GM19193 (cell line): ENCODE data around the gene ARHGAP20.

ENCODE experiments used
- POLR2A ChIP-seq: IDR thresholded peaks from 4 replicates; pipeline ENCODE4 v1.6.1; 2011; ENCODE audit not compliant: insufficient read depth, insufficient read length; ENCODE audit errors: extremely low read depth

Gene ARHGAP20

DNA sequence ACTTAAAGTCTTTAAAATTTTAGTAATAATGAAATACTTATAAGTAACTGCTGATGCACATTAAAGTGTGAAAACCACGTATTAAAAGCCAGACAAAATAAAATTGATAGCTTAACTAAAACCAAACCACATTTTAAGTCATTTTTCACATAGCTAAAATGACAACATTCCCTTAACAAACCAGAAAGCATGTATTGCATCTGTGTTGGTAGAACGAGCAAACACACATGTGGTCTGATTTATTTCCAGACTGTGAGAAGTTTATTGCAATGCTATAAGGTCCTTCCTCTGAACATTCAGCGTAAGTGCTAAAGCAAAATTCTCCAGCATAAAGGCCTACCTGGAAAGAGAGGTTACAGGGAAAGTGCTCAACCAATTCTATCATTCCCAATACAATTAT lies 57.8 kb downstream of the ARHGAP20 start:
- no peak for TF ChIP-seq POLR2A

DNA sequence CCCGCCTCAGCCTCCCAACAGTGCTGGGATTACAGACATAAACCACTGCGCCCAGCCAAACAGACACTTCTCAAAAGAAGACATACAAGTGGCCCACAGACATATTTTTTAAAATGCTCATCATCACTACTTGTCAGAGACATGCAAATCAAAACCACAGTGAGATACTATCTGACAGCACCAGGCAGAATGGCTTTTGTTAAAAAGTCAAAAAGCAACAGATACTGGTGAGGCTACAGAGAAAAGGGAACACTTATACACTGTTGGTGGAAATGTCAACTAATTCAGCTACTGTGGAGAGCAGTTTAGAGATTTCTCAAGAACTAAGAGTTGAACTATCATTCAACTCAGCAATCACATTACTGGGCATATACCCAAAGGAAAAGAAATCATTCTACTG lies 67.0 kb downstream of the ARHGAP20 start:
- no peak for TF ChIP-seq POLR2A

DNA sequence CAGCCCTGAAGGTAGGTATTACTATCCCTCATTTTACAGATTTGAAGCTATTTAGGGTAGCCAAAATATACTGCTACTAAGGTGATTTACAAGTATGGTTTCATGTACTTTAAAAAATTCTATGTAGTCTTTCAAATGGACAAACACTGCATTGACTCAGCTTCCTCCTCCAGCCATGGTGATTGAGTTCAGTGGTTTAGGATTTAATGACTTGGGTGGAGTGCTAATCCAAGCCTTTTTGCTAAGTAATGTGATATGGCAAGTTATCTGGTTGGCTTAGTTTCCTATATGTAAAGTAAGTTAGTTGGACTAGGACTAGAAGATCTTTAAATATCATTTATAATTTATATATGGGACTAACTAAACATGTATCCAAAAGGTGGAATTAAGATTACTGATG lies 77.9 kb downstream of the ARHGAP20 start:
- no peak for TF ChIP-seq POLR2A

DNA sequence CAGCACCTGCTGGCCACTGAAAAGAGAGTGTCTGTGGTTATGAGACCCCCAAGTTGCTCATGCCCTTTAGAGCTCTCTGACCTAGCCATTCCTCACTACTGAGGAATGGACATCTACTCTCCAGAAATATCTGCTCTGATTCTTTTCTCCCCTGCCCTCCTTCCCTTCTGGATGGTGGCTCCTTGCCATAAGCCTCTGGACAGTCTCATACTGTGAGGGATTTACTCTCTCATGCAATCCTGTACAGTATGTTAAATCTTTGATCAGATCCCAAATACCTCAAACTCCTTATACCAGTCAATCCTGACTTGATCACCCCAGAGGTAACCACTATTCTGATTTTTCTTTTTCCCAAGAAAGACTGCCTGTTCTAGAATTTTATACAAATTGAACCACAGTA lies 80.7 kb downstream of the ARHGAP20 start:
- no peak for TF ChIP-seq POLR2A

DNA sequence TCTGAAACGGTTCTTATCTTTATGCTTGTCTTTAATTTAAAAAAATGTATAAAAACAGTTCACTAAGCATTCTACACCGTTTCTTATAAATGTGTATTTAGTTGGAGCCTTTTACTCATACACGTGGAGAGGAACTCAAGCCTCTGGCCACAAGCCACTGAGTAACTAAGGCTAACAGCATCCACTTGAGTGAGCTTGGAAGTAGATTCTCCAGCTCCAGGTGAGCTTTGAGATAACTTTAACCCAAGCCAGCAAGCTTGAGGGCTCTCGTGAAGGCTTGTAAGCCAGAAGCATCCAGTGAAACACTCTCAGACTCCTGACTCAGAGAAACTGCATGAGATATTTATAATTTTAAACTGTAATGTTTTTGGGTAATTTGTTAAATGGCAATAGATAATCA lies 82.6 kb downstream of the ARHGAP20 start:
- no peak for TF ChIP-seq POLR2A

DNA sequence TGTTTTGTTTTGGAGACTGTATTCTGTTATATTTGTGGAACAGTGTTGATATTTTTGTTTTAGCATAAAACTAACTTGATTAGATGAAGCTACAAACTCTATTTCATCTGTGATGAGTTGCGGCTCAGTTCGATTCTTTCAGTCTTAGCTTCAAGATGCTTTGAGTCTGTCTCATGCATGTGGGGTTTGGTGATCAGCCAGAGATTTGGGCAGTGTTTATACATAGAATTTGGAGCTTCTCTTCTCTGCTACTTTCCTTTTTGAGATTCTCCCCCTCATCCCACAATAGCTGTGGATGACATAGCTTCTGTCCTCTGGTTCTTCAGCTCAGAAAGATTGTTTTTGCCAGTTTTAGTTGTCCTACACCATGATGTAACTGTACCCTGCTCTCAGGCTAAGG lies 90.4 kb downstream of the ARHGAP20 start:
- no peak for TF ChIP-seq POLR2A

DNA sequence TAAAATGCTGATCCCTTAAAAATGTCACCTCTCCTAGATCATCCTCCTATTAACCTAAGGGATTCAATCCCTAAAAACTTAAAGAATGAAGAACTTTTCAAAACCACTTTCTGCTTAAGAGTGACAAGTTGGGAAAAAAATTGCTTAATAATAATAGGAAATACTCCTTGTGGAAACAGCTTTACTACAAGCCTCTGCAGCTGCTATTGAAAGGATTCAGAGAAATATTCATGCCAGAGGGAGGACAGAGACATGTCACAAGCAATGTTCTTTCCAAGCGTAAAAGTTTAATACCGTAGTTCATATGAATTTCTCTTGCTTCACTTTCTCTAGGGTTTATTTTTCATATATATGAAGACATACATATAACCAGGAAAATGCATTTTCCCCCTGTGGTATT lies 98.2 kb downstream of the ARHGAP20 start:
- TF ChIP-seq POLR2A, result no peak

DNA sequence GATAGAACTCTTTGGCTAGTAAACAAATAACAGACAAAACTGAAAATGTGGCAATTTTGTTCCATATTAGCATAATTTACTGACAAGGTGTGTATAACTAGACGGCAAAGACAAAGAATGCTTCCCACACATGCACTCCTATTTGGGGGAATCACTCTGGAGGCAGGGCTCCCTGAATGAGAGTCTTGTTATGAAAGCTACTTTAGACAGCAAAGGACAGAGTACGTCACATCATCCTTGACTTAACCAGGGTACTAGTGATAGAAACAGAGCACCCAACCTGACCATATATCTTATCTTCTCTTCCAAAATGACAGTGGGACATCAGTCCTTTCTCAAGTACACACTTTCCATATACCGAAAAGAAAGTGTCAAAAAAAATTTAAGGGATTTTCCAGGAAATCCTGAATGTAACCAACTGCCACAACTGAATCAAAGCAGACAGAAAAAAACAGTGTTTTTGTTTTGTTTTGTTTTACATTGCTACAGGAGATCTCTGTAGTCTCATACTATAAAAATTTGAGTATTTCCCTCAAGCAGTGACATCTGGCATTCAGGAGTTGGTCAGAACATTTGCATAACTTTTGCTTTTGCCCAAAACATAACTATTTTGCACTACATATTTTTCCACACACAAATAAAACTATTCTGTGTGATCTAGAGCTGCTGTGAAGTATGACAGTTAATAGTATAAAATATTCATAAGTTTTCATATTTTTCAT lies 98.9 kb downstream of the ARHGAP20 start:
- TF ChIP-seq POLR2A, result no peak

DNA sequence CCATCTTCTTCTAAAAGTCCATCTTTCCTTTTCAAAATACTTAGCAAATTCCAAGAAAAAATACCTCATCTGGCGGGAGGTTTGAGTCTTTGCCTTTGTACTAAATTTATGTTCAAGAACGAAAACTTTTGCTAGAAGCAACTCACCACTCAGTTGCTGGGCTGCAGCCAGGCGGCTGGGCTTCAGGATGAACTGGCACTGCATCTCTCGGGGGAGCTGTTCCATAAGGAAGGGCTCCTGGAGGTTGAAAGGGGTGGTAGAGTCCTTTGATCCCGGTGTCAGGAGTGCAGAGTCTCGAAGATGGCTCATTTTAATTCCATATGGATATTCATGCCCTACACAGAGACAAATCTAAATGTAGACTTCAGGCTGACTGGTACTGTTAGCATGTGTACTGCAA lies 105.8 kb downstream of the ARHGAP20 start:
- no peak for TF ChIP-seq POLR2A

DNA sequence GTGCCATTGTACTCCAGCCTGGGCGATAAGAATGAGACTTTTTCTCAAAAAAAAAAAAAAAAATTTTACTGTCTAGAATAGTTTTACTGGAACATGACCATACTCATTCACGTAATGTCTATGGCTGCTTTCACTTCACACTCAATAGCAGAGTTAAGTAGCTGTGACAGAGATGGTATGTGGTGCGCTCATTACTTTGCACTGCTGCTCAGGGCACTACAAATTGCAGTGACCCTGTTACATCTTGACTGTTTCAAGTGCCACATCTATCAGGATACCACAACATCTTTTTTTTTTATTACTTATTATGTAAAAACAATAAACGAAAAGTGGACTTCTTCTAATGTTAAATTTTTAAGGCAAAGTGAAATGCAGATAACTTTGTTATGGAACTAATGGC lies 110.3 kb downstream of the ARHGAP20 start:
- no peak for TF ChIP-seq POLR2A

DNA sequence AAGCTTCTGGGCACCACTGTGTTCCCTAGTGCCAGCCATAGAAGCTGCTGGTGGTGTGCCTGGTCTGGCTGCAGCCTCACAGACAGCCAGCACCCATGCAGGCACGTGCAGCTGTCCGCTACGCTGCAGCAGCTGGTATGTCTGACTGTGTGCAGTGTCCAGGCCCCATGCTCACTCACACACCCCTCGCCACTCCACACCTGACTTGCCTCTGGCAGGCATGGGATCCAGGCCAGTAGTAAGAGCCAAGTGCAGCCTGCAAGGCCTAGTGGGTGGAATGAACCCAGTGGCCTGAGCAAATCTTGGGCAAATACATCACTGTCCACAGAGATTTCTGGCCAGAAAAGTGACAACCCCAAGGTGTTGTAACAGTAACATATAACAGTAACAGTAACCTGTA lies 111.9 kb downstream of the ARHGAP20 start:
- TF ChIP-seq POLR2A, result no peak

DNA sequence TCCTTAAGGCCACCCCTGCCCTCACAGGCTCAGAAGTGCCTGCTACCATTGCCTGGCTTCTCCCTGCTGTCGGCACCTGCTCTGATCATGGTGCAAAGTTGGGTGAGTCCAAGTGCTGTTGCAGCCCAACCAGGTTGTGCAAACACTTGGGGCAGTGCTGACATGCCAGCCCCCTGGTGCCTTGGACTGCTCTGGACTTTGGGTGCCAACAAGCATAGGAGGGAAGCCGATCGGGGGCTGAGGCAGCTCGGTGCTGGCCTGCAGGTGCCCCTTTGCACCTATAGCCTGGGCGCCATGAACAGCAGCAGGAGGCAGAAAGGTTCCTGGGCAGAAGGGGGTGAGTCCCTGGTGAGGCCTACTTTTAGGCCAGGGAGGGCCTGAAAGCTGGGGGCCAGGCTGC lies 113.0 kb downstream of the ARHGAP20 start:
- no peak for TF ChIP-seq POLR2A

DNA sequence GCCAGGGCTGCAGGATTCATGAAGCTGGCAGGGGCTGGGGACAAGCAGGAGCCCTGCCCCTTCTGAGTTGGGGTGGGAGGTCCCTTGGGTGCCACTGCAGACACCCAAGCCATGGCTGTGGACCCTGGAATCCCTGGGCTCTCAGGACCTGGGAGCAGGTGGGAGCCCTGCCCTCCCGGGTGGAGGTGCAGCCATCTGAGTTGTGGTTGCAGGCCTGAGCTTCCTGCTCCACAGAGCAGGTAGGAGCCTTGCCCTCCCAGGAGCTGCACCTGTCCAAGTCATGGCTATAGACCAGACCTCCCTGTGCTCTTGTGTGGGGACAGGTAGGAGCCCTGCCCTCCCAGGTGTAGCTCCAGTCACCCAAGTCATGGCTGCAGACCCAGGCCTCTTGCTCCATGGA lies 113.5 kb downstream of the ARHGAP20 start:
- TF ChIP-seq POLR2A, result no peak

DNA sequence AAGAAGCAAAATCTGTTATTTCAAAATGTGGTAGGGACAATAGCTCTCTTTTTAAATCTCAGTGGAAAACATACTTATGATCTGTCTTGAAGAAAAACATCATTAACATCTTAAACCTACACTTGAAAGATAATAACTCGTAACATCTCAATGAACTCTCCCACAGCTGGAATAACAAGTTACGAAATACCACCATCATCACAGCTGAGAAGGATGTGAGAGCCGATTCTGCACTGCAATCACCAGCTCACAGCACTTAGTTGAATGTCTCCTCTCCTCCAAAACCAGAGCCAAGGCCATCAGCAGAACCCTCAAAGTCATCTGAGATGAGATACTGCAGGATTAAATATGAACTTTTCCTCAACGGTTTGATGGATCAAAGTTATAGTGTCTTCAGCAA lies 124.3 kb downstream of the ARHGAP20 start:
- TF ChIP-seq POLR2A, result no peak

DNA sequence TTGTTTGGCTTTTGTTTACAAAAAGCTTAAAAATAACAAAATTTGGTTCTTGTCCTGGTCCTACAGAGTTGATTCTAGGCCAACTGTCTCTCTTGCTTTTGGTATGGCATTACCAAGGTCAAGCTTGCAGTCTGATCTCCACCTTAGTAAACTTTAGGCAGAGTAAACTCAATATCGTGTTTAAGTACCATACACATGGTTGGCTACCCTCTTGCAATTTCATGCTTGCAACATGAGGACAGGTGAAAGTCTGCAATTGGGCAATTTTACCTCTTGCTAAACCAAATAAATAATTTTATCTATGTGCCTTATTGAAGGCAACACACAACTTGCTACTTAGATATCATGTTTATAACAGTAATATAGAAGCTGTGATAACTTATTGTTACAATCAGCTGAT lies 125.1 kb downstream of the ARHGAP20 start:
- no peak for TF ChIP-seq POLR2A

DNA sequence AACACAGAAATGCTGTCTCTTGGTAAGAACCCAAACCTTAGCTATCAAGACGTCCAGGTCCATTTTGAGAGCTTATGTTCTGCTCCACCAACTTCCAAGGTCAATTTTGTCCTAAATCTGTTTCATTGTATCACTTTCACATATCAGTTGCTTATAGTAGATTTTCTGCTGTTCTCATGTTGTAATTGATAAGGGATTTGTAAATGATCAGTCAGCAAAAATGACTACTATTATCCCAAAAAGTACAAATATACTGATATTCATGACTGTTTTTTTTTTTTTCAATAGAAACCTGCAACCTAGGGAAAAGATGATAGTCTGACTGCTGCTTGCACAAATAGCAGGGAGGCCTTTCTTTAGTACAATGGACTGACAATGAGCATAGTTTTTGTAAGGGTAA lies 128.1 kb downstream of the ARHGAP20 start:
- no peak for TF ChIP-seq POLR2A

DNA sequence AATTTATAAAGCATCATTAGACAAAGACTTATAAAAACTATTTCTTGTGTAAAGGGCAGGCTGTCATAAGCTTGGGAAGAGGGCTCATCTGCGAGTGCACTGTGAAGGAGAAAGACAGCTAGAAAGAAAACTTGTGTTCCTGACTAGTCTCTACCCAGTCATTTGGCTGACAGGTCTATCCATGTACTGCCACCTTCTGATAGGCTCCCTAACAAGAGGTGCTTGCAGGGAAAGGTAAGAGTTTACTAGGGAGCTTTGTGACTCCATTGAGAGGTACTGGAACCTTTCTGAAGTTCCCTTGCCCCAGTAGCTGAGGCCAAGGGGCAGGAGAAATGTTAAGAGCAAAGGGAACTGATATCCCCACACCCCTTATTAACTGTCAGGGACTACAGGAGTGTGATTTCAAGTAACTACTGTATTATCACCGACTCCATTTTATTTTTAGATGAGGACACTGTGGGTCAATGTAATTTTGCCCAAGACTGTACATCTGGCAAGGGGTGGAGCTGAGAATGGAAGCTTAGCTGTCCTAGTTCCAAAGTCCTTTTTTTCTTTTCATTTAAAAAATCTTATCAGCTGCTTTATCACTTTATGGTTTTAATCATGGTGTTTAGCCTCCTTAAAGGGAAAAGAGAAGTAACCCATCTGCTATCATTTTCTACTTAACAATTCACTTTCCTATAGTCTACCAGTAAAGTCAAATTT lies 129.4 kb downstream of the ARHGAP20 start:
- TF ChIP-seq POLR2A, result no peak

DNA sequence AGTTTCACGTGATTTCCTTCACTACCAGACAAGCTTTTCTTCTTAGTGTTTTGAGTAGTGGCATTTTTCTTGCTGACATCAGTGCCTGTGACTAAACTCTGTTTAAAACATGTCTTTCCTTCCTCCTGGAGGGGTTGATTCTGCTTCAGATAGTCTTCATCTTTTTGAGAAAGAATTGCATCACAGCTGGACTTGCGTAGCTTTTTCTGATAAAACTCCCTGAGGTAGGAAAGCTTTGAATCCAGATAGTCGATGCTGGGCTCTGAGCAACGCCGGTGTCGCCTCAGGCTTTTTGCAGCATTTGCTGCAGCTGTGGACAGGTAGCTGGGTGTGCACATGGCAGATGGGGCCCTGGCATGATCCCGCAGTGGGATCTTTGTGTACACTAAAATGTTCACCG lies 131.7 kb downstream of the ARHGAP20 start:
- TF ChIP-seq POLR2A, result no peak

DNA sequence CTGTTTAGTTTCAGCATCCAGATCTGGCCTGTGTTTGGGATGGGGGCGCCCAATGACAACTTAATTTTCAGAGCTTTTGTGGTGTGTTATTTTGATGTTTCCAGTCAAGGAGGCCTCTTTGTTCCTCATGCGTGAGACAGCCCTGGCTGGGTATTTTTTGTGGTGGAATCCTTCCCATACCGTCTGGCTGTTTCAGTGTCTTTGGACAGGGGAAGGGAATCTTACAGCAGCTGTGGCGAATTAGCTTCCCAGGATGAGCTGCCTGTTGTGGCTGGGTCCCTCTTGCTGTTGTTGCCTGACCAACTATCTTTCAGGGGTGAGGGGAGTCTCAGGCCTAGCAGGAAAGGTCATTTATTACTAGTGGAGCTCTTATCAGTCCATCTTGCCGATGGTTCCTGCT lies 138.8 kb downstream of the ARHGAP20 start:
- TF ChIP-seq POLR2A, result no peak
